PC-3 (cell line): ENCODE measurements around the gene ASAP3. TPM values are rescaled to one million over a fixed set of nuclear protein-coding genes. Genes with fewer than 3 reads are reported as not detected.

ENCODE experiments used
- ATAC-seq: fragments of 200-7000 bp; cut with Tn5 transposase; 2 replicates; pipeline ENCODE4 v1.9.1; 2020; ENCODE audit warnings: mild to moderate bottlenecking, moderate library complexity
- BruUV-seq: library from RNA; stranded (reverse); fragments of 400-500 nt; replicated peaks from 2 replicates; lab custom pipeline; 2021; lab: Mats Ljungman, UMichigan
- CTCF ChIA-PET: fragments of 300-600 bp; sonication (Branson Sonifier 250); formaldehyde crosslinking; loops from one replicate; lab custom pipeline; 2022; ENCODE audit warnings: antibody characterized with exemption; lab: Charles Lee
- POLR2A ChIA-PET: fragments of 300-600 bp; sonication (Branson Sonifier 250); formaldehyde crosslinking; loops from one replicate; lab custom pipeline; 2022; ENCODE audit warnings: antibody characterized with exemption; ENCODE audit not compliant: unreplicated experiment; lab: Charles Lee
- DNase-seq: peaks from one replicate; pipeline ENCODE4 v3.0.0-alpha.2; 2015
- H2AFZ ChIP-seq: fragments of 300-600 bp; sonication (generic); 2 replicates; pipeline ENCODE4 v1.6.0; 2016; ENCODE audit warnings: antibody characterized with exemption, low read length
- H3F3A ChIP-seq: fragments of 300-600 bp; sonication (generic); one replicate; pipeline ENCODE4 v1.6.0; 2017; ENCODE audit warnings: antibody characterized with exemption, low read length, control low read depth, mild to moderate bottlenecking; ENCODE audit not compliant: unreplicated experiment
- H3K27ac ChIP-seq: fragments of 300-600 bp; sonication (generic); 2 replicates; pipeline ENCODE4 v1.5.1; 2016; ENCODE audit warnings: mild to moderate bottlenecking, low read length
- H3K27me3 ChIP-seq: fragments of 300-600 bp; sonication (generic); 2 replicates; pipeline ENCODE4 v1.6.1; 2016; ENCODE audit warnings: low read length, mixed read lengths
- H3K36me3 ChIP-seq: fragments of 300-600 bp; sonication (generic); 2 replicates; pipeline ENCODE4 v1.6.1; 2016; ENCODE audit warnings: low read depth, mixed run types, low read length, mixed read lengths
- H3K4me1 ChIP-seq: fragments of 300-600 bp; sonication (generic); 2 replicates; pipeline ENCODE4 v1.5.1; 2016; ENCODE audit warnings: low read length; ENCODE audit not compliant: insufficient read depth
- H3K4me2 ChIP-seq: fragments of 300-600 bp; sonication (generic); 2 replicates; pipeline ENCODE4 v1.6.0; 2016; ENCODE audit warnings: low read length
- H3K4me3 ChIP-seq: fragments of 300-600 bp; sonication (generic); 2 replicates; pipeline ENCODE4 v1.5.1; 2016; ENCODE audit warnings: mild to moderate bottlenecking, low read length, mixed read lengths
- H3K79me2 ChIP-seq: fragments of 300-600 bp; sonication (generic); 2 replicates; pipeline ENCODE4 v1.6.1; 2017; ENCODE audit warnings: low read length, mixed read lengths
- H3K9ac ChIP-seq: fragments of 300-600 bp; sonication (generic); 2 replicates; pipeline ENCODE4 v1.6.0; 2016; ENCODE audit warnings: mild to moderate bottlenecking, low read length
- H3K9me2 ChIP-seq: fragments of 300-600 bp; sonication (generic); replicated peaks from 2 replicates; pipeline ENCODE4 v1.6.1; 2016; ENCODE audit warnings: mixed run types, low read length, mixed read lengths
- H3K9me3 ChIP-seq: fragments of 300-600 bp; sonication (generic); 2 replicates; pipeline ENCODE4 v1.6.1; 2016; ENCODE audit warnings: low read length, mixed read lengths
- H4K20me1 ChIP-seq: fragments of 300-600 bp; sonication (generic); 2 replicates; pipeline ENCODE4 v1.6.1; 2016; ENCODE audit warnings: low read length, mixed read lengths
- EZH2 ChIP-seq: fragments of 300-600 bp; sonication (generic); IDR thresholded peaks from one replicate; pipeline ENCODE4 v1.6.1; 2017; ENCODE audit warnings: antibody characterized with exemption, mild to moderate bottlenecking, low read length; ENCODE audit not compliant: unreplicated experiment
- EZH2phosphoT487 ChIP-seq: fragments of 300-600 bp; sonication (generic); IDR thresholded peaks from 2 replicates; pipeline ENCODE4 v1.6.1; 2018; ENCODE audit warnings: mild to moderate bottlenecking, antibody characterized with exemption, low read length, borderline replicate concordance
- intact Hi-C: fragments of 100-400 bp; cut with micrococcal nuclease; formaldehyde crosslinking; loops from 2 replicates; pipeline ENCODE4 v1.9.0; 2023
- total RNA-seq: library from RNA; depleted of rRNA; stranded (reverse); fragments of >200 nt; gene quantifications from 2 replicates; pipeline ENCODE4 v1.2.3, GENCODE V29; 2014
- TF ChIP-seq, protein P1 (sequence below): fragments of 300-600 bp; sonication (generic); conservative IDR thresholded peaks from 2 replicates; pipeline ENCODE4 v1.5.1; 2017; ENCODE audit warnings: antibody characterized with exemption, low read depth, mild to moderate bottlenecking, low read length

ASAP3 gene
- total RNA-seq, 1 experiment from 2014 or later, result 12.8 TPM

DNA sequence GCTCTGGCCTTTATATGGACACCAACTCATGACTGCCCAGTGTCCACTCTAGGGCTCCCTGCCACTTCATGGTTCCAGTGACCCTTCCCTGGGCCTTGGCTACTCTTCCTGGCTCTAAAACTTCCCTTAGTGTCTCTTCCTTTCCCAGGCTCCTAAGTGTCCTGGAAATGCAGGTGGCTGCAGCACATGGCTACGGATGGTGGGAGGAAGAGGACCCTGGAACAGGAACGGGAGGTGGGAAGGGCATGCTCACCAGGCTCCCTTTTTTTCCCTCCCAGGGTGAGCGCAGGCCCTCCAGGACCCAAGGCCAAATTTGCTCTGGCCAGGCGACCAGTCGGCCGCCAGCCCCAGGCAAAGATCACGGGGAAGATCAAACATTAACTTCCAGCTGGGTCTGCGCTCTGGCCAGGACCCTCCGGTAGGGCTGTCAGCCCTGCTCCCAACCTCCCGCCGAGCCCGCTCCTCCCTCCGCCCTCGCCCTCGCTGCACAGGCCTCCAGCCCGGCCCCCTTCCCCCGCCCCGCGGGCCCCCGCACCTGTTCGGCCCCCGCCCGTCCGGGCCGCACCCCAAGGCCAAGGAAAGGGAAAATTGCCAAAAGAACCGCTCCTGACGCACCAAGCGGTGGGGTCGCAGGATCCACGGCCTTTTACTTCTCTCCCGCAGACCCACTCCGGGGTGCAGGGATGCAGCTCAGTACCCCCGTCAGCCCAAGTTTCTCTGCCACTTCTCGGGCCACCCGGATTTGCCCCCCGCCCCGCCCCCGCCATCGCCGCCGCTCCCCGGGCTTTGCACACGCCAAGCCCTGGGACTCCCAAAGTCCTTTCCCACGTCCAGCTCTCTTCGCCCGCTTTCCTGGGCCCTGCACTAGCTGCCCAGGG is 60.3 kb downstream of the ASAP3 start:
- no TSS peak for BruUV-seq

DNA sequence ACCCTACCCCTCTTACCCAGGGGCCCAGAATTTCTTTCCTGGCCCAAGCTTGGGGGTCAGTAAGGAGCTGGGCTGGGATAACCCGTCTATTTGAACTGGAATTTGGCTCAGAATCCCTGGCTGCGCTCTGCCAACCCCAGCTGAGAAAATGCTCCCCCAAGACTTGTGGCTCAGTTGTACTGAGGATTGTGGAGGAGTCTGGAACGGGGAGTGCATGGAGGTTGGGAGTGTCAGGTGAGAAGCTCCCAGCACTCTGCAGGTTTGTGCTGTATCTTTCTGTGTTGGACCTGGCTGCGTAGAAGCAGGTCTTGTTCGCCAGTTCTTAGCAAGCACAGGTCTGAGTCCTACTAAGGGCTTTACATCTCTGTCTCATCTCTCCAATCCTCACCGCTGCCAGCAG is 61.0 kb downstream of the ASAP3 start:
- BruUV-seq, result no TSS peak
- Histone ChIP-seq H3K79me2 (peaks cover 15% of the 10 kb centered on the region; the same call in 1 of the 2 replicates), H3F3A (no peaks in the 10 kb centered on the region), H3K9ac (0 out of 2 replicates have a peak overlapping the region, but pooled peaks have one; percentile 9), H3K4me2 (peak overlapping the region; percentile 98), H3K36me3 (no peaks in the 10 kb centered on the region), H3K9me2 (no peaks in the 10 kb centered on the region), H3K9me3 (no peaks in the 10 kb centered on the region), H4K20me1 (no peaks in the 10 kb centered on the region), H3K27ac (peak overlapping the region; percentile 59; the same call in 1 of the 2 replicates), H3K4me3 (peak overlapping the region; percentile 81; the same call in 1 of the 2 replicates), H3K4me1 (peaks cover 23% of the 10 kb centered on the region), H2AFZ (no peak overlapping the region), H3K27me3 (no peaks in the 10 kb centered on the region)
- DNase-seq, result no peak
- TF ChIP-seq EZH2phosphoT487 (no peak), EZH2 (no peak)
- TF ChIP-seq, protein P1, sequence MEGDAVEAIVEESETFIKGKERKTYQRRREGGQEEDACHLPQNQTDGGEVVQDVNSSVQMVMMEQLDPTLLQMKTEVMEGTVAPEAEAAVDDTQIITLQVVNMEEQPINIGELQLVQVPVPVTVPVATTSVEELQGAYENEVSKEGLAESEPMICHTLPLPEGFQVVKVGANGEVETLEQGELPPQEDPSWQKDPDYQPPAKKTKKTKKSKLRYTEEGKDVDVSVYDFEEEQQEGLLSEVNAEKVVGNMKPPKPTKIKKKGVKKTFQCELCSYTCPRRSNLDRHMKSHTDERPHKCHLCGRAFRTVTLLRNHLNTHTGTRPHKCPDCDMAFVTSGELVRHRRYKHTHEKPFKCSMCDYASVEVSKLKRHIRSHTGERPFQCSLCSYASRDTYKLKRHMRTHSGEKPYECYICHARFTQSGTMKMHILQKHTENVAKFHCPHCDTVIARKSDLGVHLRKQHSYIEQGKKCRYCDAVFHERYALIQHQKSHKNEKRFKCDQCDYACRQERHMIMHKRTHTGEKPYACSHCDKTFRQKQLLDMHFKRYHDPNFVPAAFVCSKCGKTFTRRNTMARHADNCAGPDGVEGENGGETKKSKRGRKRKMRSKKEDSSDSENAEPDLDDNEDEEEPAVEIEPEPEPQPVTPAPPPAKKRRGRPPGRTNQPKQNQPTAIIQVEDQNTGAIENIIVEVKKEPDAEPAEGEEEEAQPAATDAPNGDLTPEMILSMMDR, result no peak
- ATAC-seq, result no peak
- intact Hi-C loops, result loop anchor here (2.0 to 5.0 kb wide), 2 partner anchors 62 to 114 kb away; partner anchors contain the start of gene ASAP3
- ChIA-PET POLR2A (no interaction called here), CTCF (interaction anchor here (1.2 to 1.6 kb wide), 3 partner anchors 19 to 214 kb away, joined by 3 to 8 read pairs (median 3); no protein-coding TSS in a partner anchor)

More for the DNA sequence above, 60.3 kb downstream of the ASAP3 start:
- POLR2A ChIA-PET, result no interaction called here
- H4K20me1 ChIP-seq, result no peaks in the 10 kb centered on the region
- no peaks in the 10 kb centered on the region for H3F3A ChIP-seq
- H3K36me3 ChIP-seq, result no peaks in the 10 kb centered on the region
- peaks cover 23% of the 10 kb centered on the region for H3K4me1 ChIP-seq
- H3K9me3 ChIP-seq, result no peaks in the 10 kb centered on the region
- intact Hi-C loops, result loop anchor here (2.0 to 5.0 kb wide), 2 partner anchors 61 to 114 kb away; partner anchors contain the start of gene ASAP3
- H3K4me2 ChIP-seq, result peak overlapping the region; percentile 98
- TF ChIP-seq, protein P1, result no peak
- TF ChIP-seq EZH2 (no peak), EZH2phosphoT487 (no peak)
- H3K4me3 ChIP-seq, result peak overlapping the region; percentile 81
- H3K27ac ChIP-seq, result no peak overlapping the region
- CTCF ChIA-PET, result interaction anchor here (0.9 to 1.8 kb wide), 3 partner anchors 20 to 74 kb away, joined by 3 to 9 read pairs (median 4); no protein-coding TSS in a partner anchor
- DNase-seq (peak; percentile 39), ATAC-seq (peak; percentile 40)
- peak overlapping the region; percentile 69 for H3K9ac ChIP-seq
- peak overlapping the region; percentile 94 for H2AFZ ChIP-seq
- no peaks in the 10 kb centered on the region for H3K27me3 ChIP-seq
- no peaks in the 10 kb centered on the region for H3K9me2 ChIP-seq
- H3K79me2 ChIP-seq, result peaks cover 15% of the 10 kb centered on the region; the same call in 1 of the 2 replicates
